ENCODE measurements around the gene PLD5.
"Not testable (repeated sequence)": the region's sequence is repeated elsewhere in the genome, so short reads cannot be mapped to it uniquely, and the experiment has no call there.

The PLD5 gene

GRCh38 chr1:242058181-242058580 lies 466.3 kb downstream of the PLD5 start:
- DNase-seq (ENCODE audit: low read depth), result not testable (repeated sequence)

- no peak for DNase-seq (ENCODE audit: low read depth)
Measured at GRCh38 chr1:242057745-242058115, 466.8 kb downstream of the PLD5 start.

- DNase-seq (ENCODE audit: low read depth), result no peak
Measured at GRCh38 chr1:242056988-242057744, 467.3 kb downstream of the PLD5 start.

- no peak for DNase-seq (ENCODE audit: low read depth)
Measured at GRCh38 chr1:242055749-242056320, 468.7 kb downstream of the PLD5 start.

- DNase-seq (ENCODE audit: low read depth), result no peak
Measured at GRCh38 chr1:242043165-242043564, 481.3 kb downstream of the PLD5 start.

GRCh38 chr1:242034392-242034791 lies 490.1 kb downstream of the PLD5 start:
- no peak for DNase-seq (ENCODE audit: low read depth)

- DNase-seq (ENCODE audit: low read depth), result no peak
Measured at GRCh38 chr1:242033447-242033846, 491.1 kb downstream of the PLD5 start.

All from stromal cell of bone marrow (primary cell).